Esophagus squamous epithelium (tissue), 4 donors: ENCODE measurements around the gene BNIP1.

ENCODE experiments used
- CTCF ChIP-seq, 6 experiments: fragments of 450-650 bp in 4 of 6; fragments of 200-600 bp in 2 of 6; sonication (generic) in 2 of 6; IDR thresholded peaks; one replicate each; pipeline ENCODE4 v1.5.1; 2016 to 2019; ENCODE audit warnings: antibody characterized with exemption in 6 of 6, mild to moderate bottlenecking in 4 of 6, moderate library complexity in 4 of 6
- POLR2A ChIP-seq, 4 donors: fragments of 450-650 bp; IDR thresholded peaks; one replicate each; pipeline ENCODE4 v1.6.1; 2017; ENCODE audit warnings: antibody characterized with exemption in 4 of 4, mild to moderate bottlenecking in 4 of 4, moderate library complexity in 3 of 4

DNA sequence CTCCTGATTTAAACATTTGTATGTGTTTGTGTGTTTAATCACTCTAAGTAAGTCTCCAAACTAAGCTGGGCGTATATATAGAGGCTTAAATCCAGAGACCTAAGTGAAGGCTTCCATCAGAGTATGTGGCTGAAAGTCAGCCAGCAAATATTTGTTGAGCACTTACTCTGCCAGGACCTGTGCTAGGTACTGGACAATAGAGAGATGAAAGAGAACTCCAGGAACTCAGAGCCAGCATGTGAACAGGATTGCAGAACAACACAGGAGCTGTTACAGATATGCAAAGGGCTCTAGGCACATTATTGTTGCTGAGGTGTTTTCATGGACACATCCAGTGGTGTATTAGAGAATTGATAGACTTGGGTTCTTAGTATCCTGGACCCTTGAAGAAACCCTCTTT, 4.7 kb upstream of the BNIP1 start:
- TF ChIP-seq CTCF (IDR thresholded peaks at IDR 0.05) = no peak
- TF ChIP-seq POLR2A (IDR thresholded peaks at IDR 0.05) = no peak
